ENCODE data around the gene SPIB. TPM values are rescaled to one million over a fixed set of nuclear protein-coding genes. Genes with fewer than 3 reads are reported as not detected.

SPIB gene
- polyA plus RNA-seq, 1 donor (not counting 4 experiments of a cell fraction or from before 2014, with no cell fraction given) = not detected

DNA sequence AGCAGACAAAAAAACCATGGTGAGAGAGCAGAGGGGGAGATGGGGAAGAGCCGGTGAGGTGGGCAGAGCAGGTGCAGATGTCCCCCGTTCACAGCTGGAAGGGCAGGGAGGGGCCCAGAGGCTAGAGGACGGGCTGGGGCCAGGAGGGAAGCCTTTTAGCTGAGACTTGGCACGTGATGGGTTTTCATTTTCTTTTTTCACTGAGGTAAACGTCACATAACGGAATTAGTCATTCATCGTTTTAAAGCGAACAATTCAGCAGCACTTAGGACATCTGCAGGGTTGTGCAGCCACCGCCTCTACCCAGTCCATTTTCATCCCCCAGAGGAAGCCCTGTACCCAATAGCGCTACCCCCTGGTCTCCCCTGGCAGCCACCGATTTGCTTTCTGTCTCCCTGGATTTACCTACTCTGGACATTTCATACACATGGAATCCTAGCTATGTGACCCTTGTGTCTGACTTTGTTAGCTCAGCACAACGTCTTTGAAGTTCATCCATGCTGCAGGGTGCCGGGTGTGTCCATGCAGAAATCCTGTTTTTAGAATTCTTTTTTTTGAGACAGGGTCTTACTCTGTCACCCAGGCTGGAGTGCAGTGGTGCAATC is 41.5 kb downstream of the SPIB start:
- no peak overlapping the region for H2AFZ ChIP-seq (ENCODE audit: control insufficient read depth, low read length)
- no peak overlapping the region for H3K4me3 ChIP-seq (ENCODE audit: control insufficient read depth in 2 of 3, extremely low read depth in 1 of 3, insufficient read depth in 2 of 3, low read depth in 1 of 3, low read length in 3 of 3)
- H4K20me1 ChIP-seq (ENCODE audit: control insufficient read depth, extremely low read depth, insufficient read depth, low read length) = no peaks in the 10 kb centered on the region
- H3K4me1 ChIP-seq (ENCODE audit: control insufficient read depth, extremely low read depth, insufficient read depth, low read length) = no peaks in the 10 kb centered on the region
- no peak overlapping the region for H3K4me2 ChIP-seq (ENCODE audit: control insufficient read depth, extremely low read depth, insufficient read depth, low read depth, low read length)
- no peaks in the 10 kb centered on the region for H3K36me3 ChIP-seq (ENCODE audit: control insufficient read depth in 2 of 2, extremely low read depth in 1 of 2, insufficient read depth in 2 of 2, low read length in 2 of 2)
- dilution Hi-C loops (cut with MboI; ENCODE audit: extremely low pct_ligation_motif_present, low sequenced_read_pairs) = no loop called here
- H3K9me3 ChIP-seq (ENCODE audit: control insufficient read depth, low read depth, low read length) = no peaks in the 10 kb centered on the region
- H3K9ac ChIP-seq (ENCODE audit: control insufficient read depth, extremely low read depth, insufficient read depth, low read length) = no peak overlapping the region
- no peak overlapping the region for H3K27ac ChIP-seq (ENCODE audit: control insufficient read depth, insufficient read depth, low read length)
- TF ChIP-seq, protein P1, sequence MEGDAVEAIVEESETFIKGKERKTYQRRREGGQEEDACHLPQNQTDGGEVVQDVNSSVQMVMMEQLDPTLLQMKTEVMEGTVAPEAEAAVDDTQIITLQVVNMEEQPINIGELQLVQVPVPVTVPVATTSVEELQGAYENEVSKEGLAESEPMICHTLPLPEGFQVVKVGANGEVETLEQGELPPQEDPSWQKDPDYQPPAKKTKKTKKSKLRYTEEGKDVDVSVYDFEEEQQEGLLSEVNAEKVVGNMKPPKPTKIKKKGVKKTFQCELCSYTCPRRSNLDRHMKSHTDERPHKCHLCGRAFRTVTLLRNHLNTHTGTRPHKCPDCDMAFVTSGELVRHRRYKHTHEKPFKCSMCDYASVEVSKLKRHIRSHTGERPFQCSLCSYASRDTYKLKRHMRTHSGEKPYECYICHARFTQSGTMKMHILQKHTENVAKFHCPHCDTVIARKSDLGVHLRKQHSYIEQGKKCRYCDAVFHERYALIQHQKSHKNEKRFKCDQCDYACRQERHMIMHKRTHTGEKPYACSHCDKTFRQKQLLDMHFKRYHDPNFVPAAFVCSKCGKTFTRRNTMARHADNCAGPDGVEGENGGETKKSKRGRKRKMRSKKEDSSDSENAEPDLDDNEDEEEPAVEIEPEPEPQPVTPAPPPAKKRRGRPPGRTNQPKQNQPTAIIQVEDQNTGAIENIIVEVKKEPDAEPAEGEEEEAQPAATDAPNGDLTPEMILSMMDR (optimal IDR thresholded peaks at IDR 0.05 in 1 of 3, IDR thresholded peaks at IDR 0.05 in 1 of 3, conservative IDR thresholded peaks at IDR 0.05 in 1 of 3; ENCODE audit: extremely low read depth in 1 of 3, insufficient read depth in 2 of 3, low read length in 3 of 3) = peak in 1 of 3 experiments; percentile 2
- no peak for TF ChIP-seq EZH2 (IDR thresholded peaks at IDR 0.05; ENCODE audit: low read length)
- H3K9me1 ChIP-seq (ENCODE audit: control insufficient read depth, extremely low read depth, insufficient read depth, low read length) = no peaks in the 10 kb centered on the region
- H3K79me2 ChIP-seq (ENCODE audit: control insufficient read depth, insufficient read depth, low read length) = no peaks in the 10 kb centered on the region
- DNase-seq (ENCODE audit: low read depth, low spot score) = no peak
- H3K27me3 ChIP-seq (ENCODE audit: control insufficient read depth, extremely low read depth, insufficient read depth, low read length) = peaks cover 2% of the 10 kb centered on the region
- no peak for FAIRE-seq

DNA sequence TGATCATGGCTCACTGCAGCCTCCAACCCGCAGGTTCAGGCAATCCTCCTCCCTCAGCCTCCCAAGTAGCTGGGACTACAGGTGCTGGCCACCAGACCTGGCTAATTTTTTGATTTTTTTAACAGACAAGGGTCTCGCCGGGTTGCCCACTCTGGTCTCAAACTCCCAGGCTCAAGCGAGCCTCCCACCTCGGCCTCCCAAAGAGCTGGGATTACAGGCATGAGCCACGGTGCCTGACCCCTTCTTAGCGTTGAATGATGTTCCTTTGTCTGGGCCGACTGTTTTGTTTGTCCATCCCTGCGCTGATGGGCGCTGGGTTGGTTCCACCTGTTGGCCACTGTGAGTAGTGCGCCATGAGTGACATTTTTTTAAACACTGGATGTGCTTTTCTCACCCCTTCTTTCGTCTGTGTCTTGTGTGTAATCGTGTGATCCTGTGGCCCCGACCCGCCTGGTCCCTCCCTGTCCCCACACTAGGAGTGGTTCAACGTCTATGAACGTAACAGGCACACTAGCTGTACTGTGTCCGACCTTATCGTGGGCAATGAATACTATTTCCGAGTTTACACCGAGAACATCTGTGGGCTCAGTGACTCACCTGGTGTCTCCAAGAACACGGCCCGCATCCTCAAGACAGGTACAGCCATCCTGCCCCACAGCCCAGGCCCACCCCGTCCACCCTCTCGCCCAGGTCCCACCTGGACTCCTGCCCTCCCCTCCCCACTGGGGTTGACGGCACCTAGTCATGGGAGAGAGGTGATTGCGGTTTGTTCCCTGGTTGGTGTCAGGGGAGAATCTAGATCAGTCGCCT is 42.5 kb downstream of the SPIB start:
- FAIRE-seq (no peak), DNase-seq (ENCODE audit: low read depth, low spot score) (no peak)
- dilution Hi-C loops (cut with MboI; ENCODE audit: extremely low pct_ligation_motif_present, low sequenced_read_pairs) = no loop called here
- H3K4me2 ChIP-seq (ENCODE audit: control insufficient read depth, extremely low read depth, insufficient read depth, low read depth, low read length) = no peak overlapping the region
- H3K4me1 ChIP-seq (ENCODE audit: control insufficient read depth, extremely low read depth, insufficient read depth, low read length) = no peaks in the 10 kb centered on the region
- H3K9me1 ChIP-seq (ENCODE audit: control insufficient read depth, extremely low read depth, insufficient read depth, low read length) = no peaks in the 10 kb centered on the region
- no peaks in the 10 kb centered on the region for H3K9me3 ChIP-seq (ENCODE audit: control insufficient read depth, low read depth, low read length)
- H3K27me3 ChIP-seq (ENCODE audit: control insufficient read depth, extremely low read depth, insufficient read depth, low read length) = peaks cover 2% of the 10 kb centered on the region
- no peak overlapping the region for H3K9ac ChIP-seq (ENCODE audit: control insufficient read depth, extremely low read depth, insufficient read depth, low read length)
- no peaks in the 10 kb centered on the region for H3K36me3 ChIP-seq (ENCODE audit: control insufficient read depth in 2 of 2, extremely low read depth in 1 of 2, insufficient read depth in 2 of 2, low read length in 2 of 2)
- no peak overlapping the region for H3K27ac ChIP-seq (ENCODE audit: control insufficient read depth, insufficient read depth, low read length)
- no peaks in the 10 kb centered on the region for H4K20me1 ChIP-seq (ENCODE audit: control insufficient read depth, extremely low read depth, insufficient read depth, low read length)
- H2AFZ ChIP-seq (ENCODE audit: control insufficient read depth, low read length) = no peak overlapping the region
- TF ChIP-seq, protein P1 (optimal IDR thresholded peaks at IDR 0.05 in 1 of 3, IDR thresholded peaks at IDR 0.05 in 1 of 3, conservative IDR thresholded peaks at IDR 0.05 in 1 of 3; ENCODE audit: extremely low read depth in 1 of 3, insufficient read depth in 2 of 3, low read length in 3 of 3) = peak; percentile 83 to 91 (median 84)
- no peak for TF ChIP-seq EZH2 (IDR thresholded peaks at IDR 0.05; ENCODE audit: low read length)
- no peaks in the 10 kb centered on the region for H3K79me2 ChIP-seq (ENCODE audit: control insufficient read depth, insufficient read depth, low read length)
- no peak overlapping the region for H3K4me3 ChIP-seq (ENCODE audit: control insufficient read depth in 2 of 3, extremely low read depth in 1 of 3, insufficient read depth in 2 of 3, low read depth in 1 of 3, low read length in 3 of 3)
